GM12878 (cell line): ENCODE data around the gene ROPN1B.
"Not testable (repeated sequence)": the region's sequence is repeated elsewhere in the genome, so short reads cannot be mapped to it uniquely, and the experiment has no call there.

ENCODE experiments used
- ZNF207 ChIP-seq: fragments of 450-650 bp; IDR thresholded peaks from 2 replicates; pipeline ENCODE4 v1.6.1; 2014; ENCODE audit warnings: antibody characterized with exemption, mild to moderate bottlenecking, borderline replicate concordance
- TF ChIP-seq, protein P1 (sequence below), 3 experiments: IDR thresholded peaks in 2 of 3; conservative IDR thresholded peaks in 1 of 3; 2 replicates each; pipeline ENCODE4 v1.5.1; 2011; ENCODE audit warnings: low read depth in 3 of 3, low read length in 3 of 3, mild to moderate bottlenecking in 3 of 3, control low read depth in 2 of 3, moderate library complexity in 2 of 3, inconsistent platforms in 1 of 3, mixed read lengths in 1 of 3; ENCODE audit not compliant: control insufficient read depth in 2 of 3, insufficient read depth in 1 of 3; ENCODE audit errors: extremely low read depth in 1 of 3
- TF ChIP-seq, protein P2 (sequence below): IDR thresholded peaks from 2 replicates; pipeline ENCODE4 v1.6.1; 2012; ENCODE audit warnings: low read depth, low read length, improper control_type of control experiment

DNA sequence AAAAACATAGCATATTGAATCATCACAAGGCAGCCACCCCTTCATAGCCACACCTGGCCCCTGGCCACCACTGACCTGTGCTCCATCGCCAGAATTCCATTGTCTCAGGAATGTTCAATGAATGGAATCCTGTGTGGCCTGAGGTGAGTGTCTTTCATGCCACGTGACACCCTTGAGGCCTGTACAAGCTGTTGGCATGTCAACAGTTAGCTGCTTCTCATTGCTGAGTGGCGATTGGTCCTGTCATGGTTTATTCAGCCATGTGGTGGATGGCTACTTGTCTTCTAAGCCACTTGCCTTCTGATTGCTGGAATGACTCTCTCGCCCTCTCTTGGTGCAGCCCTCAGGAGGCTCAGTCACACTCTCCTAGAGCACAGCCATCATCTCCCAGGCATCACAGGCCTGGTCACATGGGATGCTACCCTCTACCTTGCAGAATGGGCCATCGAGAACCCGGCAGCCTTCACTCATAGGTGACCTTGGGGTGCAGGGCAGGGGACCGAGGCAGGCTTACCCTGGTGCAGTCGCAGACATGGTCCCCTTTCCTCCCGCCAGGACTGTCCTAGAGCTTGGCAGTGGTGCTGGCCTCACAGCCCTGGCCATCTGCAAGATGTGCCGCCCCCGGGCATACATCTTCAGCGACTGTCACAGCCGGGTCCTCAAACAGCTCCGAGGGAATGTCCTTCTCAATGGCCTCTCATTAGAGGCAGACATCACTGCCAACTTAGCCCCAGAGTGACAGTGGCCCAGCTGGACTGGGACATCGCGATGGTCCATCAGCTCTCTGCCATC is 45.5 kb upstream of the ROPN1B start:
- TF ChIP-seq, protein P1, sequence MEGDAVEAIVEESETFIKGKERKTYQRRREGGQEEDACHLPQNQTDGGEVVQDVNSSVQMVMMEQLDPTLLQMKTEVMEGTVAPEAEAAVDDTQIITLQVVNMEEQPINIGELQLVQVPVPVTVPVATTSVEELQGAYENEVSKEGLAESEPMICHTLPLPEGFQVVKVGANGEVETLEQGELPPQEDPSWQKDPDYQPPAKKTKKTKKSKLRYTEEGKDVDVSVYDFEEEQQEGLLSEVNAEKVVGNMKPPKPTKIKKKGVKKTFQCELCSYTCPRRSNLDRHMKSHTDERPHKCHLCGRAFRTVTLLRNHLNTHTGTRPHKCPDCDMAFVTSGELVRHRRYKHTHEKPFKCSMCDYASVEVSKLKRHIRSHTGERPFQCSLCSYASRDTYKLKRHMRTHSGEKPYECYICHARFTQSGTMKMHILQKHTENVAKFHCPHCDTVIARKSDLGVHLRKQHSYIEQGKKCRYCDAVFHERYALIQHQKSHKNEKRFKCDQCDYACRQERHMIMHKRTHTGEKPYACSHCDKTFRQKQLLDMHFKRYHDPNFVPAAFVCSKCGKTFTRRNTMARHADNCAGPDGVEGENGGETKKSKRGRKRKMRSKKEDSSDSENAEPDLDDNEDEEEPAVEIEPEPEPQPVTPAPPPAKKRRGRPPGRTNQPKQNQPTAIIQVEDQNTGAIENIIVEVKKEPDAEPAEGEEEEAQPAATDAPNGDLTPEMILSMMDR (IDR thresholded peaks at IDR 0.05 in 2 of 3, conservative IDR thresholded peaks at IDR 0.05 in 1 of 3; ENCODE audit: control insufficient read depth in 2 of 3, extremely low read depth in 1 of 3, insufficient read depth in 1 of 3, low read depth in 3 of 3, low read length in 3 of 3): not testable (repeated sequence)
- TF ChIP-seq, protein P2, sequence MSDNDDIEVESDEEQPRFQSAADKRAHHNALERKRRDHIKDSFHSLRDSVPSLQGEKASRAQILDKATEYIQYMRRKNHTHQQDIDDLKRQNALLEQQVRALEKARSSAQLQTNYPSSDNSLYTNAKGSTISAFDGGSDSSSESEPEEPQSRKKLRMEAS: not testable (repeated sequence)
- not testable (repeated sequence) for TF ChIP-seq ZNF207
